SK-N-SH (cell line): ENCODE measurements around the gene GZMB.

Experiments used
- CTCF ChIP-seq: fragments of 200-600 bp; sonication (generic); IDR thresholded peaks from 2 replicates; pipeline ENCODE4 v1.6.1; 2017; ENCODE audit warnings: antibody characterized with exemption, mild to moderate bottlenecking, moderate library complexity
- EP300 ChIP-seq, 2 experiments: IDR thresholded peaks; 2 replicates each; pipeline versions ENCODE4 v1.4.0 to v1.6.1; 2012; ENCODE audit warnings: borderline replicate concordance in 1 of 2, low read depth in 1 of 2, low read length in 1 of 2
- FOXM1 ChIP-seq: IDR thresholded peaks from 2 replicates; pipeline ENCODE4 v1.4.0; 2012; ENCODE audit warnings: low read depth, mild to moderate bottlenecking
- MAX ChIP-seq: IDR thresholded peaks from 2 replicates; pipeline ENCODE4 v1.4.0; 2012; ENCODE audit warnings: low read depth
- NFIC ChIP-seq: IDR thresholded peaks from 2 replicates; pipeline ENCODE4 v1.4.0; 2012; ENCODE audit warnings: borderline replicate concordance
- NRF1 ChIP-seq: IDR thresholded peaks from 2 replicates; pipeline ENCODE4 v1.6.1; 2012; ENCODE audit warnings: low read depth, mild to moderate bottlenecking, low read length
- RAD21 ChIP-seq: IDR thresholded peaks from 2 replicates; pipeline ENCODE4 v1.6.1; 2012; ENCODE audit warnings: mild to moderate bottlenecking, low read length
- USF1 ChIP-seq: IDR thresholded peaks from 2 replicates; pipeline ENCODE4 v1.4.0; 2012; ENCODE audit warnings: low read depth, borderline replicate concordance
- USF2 ChIP-seq: fragments of 150-350 bp; IDR thresholded peaks from 2 replicates; pipeline ENCODE4 v1.6.1; 2017; ENCODE audit warnings: antibody characterized with exemption, low read length, low read depth, borderline replicate concordance

- TF ChIP-seq RAD21 (no peak), NRF1 (no peak), FOXM1 (no peak), MAX (no peak), CTCF (no peak), EP300 (IDR thresholded peaks at IDR 0.05; ENCODE audit: borderline replicate concordance in 1 of 2, low read depth in 1 of 2, low read length in 1 of 2) (no peak), USF1 (no peak), NFIC (no peak), USF2 (no peak)
These were observed 39.7 kb upstream of the GZMB start for GRCh38 chr14:24673534-24674203.
